Activated CD8-positive, alpha-beta memory T cell treated with anti-CD3 and anti-CD28 coated beads, Interleukin-2, amount 50 U/mL, for 24 hours (primary cell): ENCODE results near the gene CIDEA.

Experiments
- DNase-seq: peaks from one replicate; pipeline ENCODE4 v3.0.0-alpha.2; 2020; ENCODE audit errors: extremely low read depth

The CIDEA gene

DNA sequence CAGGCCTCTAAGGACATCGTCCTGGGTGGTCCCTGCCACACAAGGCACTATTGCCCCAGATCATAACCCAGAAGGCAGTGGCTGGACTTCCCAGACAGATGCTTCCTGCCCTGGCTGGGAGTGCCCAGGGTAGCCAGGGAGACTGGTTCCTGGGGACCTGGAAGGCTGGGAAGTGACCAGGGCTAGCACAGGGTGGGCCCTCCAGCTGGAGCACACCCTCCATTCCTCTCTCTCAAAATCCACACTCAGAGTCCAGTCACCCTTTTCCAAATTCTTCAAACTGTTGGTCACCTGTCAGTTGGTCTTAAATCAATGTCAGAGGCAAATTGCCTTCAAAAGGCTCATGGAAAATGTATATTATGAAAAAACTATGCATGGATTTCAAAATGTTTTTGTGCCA lies 42.3 kb downstream of the CIDEA start:
- DNase-seq, result no peak

DNA sequence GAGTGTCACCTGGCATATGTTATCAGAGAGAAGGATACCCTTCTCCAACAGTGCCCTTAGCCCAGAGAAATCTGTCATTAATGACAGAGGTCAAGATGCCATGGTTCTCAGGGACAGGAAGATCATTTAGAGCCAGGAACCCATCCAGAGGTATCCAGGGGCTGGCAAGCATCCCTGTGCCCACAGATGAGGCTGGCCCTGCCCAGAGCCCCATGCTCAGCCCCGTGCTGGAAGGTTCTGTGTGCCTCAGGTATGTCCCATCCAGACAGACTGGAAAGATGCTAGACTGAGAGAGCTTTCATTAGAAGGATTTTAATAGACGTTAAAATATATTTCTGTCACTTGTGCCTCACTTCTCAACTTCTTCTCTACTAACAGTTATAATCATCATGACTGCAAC lies 45.7 kb downstream of the CIDEA start:
- no peak for DNase-seq

DNA sequence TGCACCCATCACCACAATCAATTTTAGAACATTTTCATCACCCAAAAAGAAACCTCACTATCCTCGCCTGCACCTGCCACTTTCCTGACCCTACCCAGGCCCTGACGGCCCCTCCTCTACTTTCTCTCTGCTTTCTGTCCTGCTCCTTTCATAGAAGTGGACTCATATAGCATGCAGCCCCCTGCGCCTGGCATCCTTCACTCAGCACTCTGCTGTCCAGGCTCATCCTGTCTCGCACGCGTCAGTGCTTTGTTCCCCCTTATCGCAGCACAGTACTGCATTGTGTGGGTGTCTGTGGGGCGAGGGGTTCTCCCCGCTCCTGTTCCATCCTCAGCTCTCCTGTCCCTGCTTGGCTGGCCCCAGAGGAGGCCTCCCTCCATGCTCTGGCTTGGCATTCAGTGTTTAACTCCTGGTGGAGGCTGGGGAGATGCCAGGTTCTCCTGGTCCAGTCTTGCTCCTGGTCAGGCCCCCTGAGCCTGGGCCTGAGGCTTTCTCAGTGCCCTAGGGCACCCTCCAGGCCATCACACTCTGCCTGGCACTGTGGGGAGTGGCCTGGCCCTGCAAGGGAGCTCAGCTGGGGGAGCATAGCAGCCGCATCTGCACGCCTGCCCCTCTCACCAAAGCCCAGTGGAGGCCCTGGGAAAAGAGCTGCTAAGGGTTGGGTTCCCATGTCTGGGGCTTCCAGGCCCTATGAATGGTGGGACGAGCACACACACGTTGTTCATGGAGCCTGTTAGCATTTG lies 47.3 kb downstream of the CIDEA start:
- no peak for DNase-seq

DNA sequence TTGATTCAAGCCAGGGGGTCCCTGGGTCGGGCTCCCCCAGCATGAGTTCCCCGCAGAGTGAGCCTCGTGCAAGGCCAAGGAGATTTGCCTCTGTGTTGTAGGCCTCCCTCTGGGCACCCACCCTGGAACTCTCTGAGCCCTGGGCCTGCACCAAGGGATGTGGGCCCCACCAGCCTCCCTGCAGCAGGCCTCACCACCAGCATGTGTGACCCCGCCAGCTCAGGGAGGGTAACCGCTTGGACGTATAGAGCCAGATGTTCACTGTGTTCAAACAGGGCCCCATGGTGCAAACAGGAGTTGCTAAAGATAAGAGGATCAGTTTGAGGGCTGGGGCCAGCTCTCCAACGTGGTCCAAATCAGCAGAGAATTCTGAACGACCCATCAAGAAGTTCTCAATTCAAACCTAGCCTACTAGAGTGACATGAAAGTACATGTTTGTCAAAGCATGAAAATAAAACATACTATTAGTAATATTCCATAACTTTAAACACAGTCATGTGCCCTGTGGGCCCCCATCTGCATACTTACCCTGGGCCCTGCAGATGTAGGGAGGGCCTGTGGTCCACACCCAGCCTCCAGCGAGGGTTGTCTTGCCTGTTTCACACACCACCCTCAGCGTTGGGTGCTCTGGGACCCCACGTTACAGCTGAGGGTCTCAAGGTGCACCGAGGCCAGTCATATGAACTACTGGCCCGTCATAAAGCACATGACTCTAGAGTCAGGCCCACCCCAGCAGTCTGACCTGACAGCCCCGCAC lies 48.4 kb downstream of the CIDEA start:
- DNase-seq, result no peak

DNA sequence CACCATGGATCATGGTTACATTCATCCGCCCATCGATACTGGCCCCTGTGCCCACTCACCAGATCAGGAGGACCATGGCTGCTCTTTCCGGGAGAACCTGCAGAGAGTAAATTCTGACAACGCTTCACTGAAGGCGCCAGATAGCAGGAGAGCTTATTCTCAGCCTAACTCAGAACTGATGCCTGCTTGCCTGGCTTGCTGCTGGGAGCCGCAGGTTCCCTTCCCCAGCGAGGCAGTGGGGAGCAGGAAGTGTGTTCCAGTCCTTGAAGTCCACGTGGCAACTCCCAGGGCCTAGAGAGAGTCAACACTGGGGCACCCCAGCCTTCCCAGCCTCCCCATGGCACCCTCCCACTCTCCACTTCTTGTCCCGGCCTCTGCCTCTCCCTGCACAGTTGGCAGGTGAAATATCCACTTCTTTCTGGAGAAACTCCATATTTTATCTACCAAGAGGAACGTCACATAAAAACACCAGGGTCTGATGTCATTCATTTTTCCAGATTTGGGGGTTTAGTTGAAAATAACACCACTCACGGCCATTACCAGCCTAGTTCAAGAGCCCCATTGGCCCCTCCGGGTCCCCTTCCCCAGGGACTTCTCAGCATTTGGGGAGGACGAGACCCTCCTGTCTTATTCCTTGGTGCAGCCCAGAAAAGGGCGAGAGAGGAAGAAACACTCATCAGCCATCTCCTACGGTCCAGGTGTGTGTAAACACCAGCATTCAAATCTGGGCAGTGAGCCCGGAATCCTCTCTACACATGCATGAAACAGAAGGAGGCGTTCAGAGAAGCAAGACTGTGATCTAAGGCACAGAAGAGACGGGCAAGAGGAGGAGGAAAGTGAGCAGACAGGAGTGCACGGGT lies 50.4 kb downstream of the CIDEA start:
- DNase-seq, result no peak

DNA sequence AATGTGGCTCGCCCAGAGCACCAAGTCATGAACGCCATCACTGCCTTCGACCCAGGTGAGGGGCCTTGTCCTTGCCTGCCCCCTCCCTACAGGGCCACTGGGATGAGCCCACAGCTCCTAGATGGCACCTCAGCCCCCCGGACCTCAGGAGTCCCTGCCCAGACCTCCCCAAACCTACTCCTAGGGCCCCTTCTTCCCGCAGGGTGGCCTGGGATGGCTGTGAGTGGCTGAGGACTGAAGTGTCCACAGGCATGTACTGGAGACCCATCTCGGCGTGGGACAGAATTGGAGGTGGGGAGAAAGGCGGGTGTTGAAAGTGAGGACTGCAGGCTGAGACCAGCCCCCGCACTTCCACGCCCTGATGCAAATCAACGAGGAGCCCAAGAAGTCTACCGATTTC lies 51.0 kb downstream of the CIDEA start:
- DNase-seq, result no peak

DNA sequence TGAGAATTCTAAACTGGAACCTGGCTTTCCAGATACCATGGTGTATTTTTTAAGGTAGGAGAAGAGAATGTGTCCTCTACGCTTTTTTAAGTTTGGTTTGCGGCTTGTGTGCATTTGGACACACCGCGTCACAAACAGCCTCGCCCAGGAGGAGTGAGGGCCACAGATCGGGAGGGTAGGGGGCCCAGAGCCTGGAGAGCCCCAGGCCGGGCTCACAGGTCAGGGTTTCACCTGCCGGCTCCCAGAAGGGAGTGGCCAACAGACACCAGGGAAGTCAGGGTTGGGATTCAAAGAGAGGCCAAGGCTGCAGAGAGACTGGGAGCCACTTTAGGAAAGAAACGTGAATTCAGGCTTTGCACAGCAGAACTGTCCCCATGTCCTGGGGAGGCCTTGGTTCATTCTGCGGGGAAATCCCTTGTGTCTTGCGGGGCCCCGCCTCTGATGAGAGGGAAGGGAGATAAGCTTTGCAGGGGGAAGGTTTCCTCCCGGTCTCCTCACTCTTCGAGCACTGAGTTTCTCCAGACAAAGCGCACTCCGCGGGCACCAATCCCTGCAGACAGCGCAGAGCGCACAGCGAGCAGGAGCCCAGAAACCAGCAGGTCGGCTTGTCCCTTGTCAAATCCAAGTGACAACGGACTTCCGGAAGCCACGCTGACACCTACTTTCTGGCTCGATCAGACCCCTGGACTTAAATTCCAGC lies 51.9 kb downstream of the CIDEA start:
- no peak for DNase-seq

DNA sequence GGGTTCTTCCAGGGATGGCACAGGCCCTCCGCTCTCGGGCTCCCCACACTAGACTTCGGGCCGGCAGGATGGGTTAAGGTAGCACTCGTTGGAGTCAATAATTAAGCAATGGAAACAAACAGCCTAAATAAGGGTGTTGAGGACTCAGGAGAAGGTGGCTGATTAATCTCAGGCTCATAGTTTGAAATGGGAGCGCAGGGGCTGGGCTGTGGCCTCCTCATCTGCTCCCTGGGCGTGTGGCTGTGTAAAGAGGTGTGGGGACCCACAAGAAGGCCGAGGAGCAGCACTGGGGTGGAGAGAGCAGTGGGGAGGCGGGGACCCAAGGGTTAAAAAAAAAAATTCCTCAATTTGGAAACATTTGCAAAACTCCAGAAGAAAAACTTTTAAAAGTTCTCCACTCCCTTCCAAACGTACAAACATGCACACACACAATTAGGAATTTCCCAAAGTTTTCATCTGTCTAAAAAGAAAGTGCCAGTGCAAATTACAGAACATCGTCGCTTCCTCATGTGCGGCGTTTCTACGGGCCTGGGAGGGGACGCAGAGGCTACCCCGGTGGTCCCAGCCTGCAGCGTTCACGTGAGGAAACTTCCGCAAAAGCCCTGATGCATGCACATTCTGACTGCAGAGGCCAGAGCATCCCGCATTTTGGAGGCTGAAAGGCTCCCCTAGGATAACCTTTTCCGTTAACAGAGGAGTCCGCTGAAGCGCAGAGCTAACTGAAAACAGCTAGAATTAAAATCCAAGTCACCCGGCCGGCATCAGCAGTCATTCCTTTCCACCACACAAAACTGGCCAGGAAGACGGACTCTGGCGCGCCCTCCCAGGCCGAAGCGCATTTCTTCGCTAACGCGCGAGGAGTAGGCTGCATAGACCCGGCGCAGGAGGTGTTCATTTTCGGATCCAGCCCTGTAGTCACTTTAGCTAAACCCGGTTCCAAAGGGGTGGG lies 52.9 kb downstream of the CIDEA start:
- DNase-seq, result no peak

DNA sequence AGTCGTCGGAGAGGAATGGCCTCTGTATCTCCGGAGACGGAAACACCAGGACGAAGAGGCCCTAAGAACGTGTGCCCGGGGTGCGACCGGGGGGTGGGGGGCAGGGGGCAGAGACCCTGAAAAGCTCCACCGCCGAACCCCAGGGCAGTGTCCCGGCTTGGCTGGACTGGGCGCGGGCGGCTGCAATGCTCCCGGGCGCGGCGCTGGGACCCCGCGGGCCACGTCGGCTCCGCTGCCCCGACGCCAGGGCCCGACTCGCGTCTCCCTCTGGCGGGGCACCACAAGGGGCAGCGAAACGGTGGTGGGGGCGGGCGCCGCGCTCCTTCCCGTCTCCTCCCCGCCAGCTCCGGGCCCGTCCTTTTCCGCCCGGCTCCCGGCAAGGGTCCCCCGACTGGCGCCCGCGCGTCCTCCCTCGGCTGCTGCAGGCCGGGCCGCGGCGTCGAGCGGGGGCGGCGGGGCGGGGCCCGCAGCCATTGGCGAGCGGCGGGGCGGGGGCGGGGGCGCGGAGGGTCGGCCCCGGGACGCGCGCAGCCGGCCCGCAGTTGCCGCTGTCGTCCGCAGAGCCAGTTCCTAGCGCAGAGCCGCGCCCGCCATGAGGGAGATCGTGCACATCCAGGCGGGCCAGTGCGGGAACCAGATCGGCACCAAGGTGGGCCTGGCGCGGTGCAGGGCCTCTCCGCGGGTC lies 53.7 kb downstream of the CIDEA start, which contains the start of gene TUBB6:
TSS of gene TUBB6 (plus strand) at position 541 of the 685 bp plus-strand sequence. CDS start at position 593, 52 bp downstream.
- DNase-seq, result no peak

DNA sequence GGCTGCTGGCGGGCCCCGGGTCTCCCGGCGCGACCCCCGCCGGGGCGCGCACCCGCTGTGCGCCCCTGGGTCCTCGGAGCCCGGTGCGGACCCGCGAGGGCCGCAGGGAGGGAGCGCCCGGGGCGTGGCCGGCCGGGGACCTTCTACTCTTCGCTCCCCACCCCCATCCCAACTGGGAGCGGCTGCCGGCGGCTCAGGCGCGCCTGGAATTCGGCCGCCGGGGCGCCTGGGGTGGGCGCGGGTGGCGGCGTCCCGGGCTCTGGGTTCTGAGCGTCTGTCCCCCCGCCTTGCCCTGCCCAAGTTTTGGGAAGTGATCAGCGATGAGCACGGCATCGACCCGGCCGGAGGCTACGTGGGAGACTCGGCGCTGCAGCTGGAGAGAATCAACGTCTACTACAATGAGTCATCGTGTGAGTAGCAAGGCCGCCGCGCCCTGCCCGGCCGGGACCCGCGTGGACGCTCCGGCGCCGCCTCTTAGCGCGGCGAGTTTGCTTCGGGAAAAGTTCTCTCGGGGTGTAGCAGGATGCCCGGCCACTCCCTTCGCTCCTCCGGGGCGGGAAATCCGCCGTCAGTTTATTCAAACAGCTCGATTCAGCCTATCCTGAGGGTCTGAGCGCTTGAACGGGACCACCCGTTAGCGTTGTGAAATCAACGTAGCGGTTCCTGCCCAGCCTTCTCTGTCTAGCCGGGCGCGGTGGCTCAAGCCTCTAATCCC lies 54.4 kb downstream of the CIDEA start:
- DNase-seq, result no peak

DNA sequence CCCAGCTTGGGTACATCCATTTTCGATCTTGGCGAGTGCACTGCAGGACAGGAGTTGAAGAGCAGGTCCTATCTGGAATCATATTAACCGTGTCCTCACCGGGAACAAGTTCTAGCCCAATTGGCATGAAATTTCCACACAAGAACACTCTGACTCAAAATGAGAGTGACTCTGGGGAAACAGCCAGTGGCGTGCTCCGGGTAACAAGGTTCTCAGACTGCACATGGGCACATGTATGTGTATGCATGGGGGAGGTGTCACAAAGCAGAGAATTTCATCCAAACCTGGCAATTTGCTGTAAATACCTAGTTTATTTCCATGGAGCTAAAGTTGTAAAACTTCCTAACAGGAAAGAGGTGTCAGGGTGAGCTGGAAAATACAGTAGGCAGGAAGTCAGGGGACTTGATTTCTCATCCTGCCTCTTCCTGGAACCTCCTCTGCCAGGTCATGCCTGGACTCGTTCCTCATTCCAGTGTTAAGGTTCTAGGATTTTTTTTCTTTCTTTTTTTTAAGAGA lies 55.6 kb downstream of the CIDEA start:
- no peak for DNase-seq

DNA sequence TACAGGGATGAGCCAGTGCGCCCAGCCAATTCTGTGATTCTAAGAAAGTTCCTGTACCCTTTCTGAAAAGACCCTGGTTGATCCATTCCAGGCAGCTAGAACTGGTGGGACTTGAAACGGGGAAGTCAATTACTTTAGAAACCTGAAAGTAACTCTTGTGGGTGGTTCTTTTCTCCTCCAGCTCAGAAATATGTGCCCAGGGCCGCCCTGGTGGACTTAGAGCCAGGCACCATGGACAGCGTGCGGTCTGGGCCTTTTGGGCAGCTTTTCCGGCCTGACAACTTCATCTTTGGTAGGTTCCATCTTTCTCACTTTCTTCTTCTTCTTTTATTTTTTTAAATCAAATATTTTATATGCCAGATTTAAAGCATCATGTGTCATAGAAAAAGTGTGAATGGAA lies 56.6 kb downstream of the CIDEA start:
- no peak for DNase-seq

DNA sequence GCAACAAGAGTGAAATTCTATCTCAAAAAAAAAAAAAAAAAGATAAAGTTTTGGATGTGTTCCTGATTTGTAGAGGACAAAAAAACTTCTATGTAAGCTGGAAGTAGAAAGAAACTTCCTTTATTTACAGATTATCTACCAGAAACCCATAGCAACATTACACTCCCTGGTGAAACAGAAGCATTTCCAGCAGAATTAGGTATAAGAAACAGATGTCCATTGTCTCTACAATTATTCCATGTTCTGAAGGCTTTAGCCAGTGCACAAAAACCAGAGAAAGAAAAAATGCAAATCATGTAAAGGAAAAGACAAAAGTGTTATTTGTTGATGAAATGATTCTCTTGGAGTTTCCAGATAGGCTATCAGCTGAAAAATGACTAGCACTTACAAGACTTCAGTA lies 58.8 kb downstream of the CIDEA start:
- no peak for DNase-seq

DNA sequence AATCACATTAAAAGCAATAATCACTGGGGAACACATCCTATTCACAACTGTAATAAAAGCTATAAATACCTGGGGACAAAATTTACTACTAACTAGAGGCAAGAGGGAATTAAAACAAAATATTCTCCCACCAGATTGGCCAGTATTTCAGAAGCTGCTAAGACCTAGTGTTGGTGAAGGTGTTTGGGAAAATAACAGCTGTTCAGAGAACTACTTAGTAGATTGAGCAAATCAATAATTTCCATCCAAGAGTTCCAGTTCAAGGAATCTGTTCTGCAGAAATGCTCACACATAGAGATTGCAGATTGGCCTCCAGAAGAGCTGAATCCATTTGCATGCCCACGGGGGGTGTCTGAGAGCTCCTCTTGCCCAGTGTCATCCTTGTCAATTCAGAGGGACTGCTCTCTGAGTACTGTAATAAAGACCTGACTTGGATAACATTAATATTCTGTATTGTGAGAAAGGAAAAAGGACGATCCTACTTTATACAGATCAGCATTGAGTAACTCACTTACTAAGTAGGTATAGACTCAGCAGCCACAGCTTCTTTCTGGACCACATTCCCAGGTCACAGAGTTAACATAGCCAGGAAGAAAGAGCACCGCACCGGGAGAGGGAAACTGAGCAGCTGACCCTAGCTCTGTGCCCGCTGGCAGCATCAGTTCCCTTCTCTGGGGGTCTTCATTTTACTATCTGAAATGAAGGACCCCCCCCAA lies 59.5 kb downstream of the CIDEA start:
- no peak for DNase-seq

DNA sequence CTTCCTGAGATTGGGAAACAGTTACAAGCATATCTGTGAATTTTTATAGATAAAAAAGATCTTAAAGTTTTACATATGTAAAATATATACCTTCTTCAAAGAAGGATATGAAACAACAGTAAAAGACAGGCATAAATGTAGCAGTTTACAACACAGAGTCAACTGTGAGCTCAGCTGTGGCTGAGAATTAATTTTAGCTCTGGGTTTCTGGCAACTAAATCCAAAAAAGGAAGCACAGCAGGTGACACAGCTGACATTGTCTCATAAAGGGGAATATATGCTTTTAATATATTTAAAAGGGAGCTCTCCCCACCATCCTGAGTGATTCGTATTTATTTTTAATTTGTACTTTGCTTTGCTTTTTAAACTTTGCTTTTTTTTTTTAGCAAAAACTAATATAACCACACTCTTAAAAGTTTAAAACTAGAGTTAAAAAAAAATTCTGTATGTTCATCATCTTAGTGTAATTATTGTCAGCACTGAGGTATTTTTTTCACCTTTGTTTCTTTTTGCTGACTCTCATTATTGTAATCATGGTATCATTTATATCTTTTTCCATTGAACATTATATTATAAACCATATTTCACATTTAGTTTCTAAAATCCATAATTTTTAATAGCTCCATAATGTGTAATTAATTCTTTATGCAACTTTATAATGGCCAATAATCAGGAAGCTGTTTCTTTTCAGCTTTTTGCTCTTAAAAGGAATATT lies 60.6 kb downstream of the CIDEA start:
- no peak for DNase-seq

DNA sequence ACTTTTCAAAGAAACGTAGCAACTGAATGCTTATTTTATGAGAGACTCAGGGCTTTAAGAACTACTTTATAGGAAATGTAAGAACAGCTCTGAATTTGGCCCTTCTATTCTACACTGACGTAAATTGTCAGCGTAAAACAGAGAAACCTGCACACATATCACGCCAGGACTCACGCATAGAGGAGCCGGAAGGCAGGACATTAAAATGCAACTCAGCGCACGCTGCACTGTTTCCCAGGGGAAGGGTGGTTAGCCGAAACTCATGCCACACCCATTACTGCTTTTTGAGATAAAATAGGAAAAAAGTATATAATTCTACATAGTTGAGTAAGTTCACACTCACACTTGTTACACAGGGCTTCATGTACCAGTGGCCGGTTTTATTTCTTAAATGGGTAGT lies 61.3 kb downstream of the CIDEA start:
- no peak for DNase-seq

DNA sequence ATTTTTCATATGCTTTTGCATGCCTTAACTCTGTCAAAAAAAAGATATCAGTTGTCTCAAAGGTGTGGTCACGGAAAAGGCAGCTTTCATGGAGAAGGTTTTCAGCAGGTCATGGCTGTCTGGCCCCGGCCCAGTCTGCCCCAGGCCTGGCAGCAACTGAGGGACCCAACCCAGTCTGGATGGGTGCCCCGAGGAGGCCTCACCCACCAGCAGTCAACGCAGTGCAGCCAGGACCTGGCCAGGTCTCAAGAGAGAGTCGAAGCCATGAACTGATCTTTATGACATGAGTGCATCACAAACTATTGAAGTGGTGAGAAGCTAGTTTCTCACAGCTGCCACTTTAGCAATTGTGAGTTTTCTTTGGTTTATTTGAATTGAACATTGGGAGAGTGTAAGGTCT lies 61.8 kb downstream of the CIDEA start:
- DNase-seq, result no peak
